CD4-positive, alpha-beta T cell (primary cell): ENCODE measurements around the gene CRYBG1. TPM values are rescaled to one million over a fixed set of nuclear protein-coding genes. Genes with fewer than 3 reads are reported as not detected.
A peak's percentile ranks its signal among the peaks of the same experiment; 100 is the strongest.

ENCODE experiments used
- ATAC-seq: fragments of 200-7000 bp; cut with Tn5 transposase; one replicate; pipeline ENCODE4 v1.10.0; 2022; ENCODE audit warnings: mild to moderate bottlenecking; ENCODE audit not compliant: poor library complexity
- CTCF ChIA-PET: fragments of 350-600 bp; sonication (Branson Sonifier 250); formaldehyde crosslinking; loops from one replicate; lab custom pipeline; 2021; ENCODE audit warnings: antibody characterized with exemption, inconsistent platforms; lab: Charles Lee
- POLR2A ChIA-PET: fragments of 350-600 bp; sonication (Branson Sonifier 250); formaldehyde crosslinking; loops from one replicate; lab custom pipeline; 2021; ENCODE audit warnings: antibody characterized with exemption, inconsistent platforms; lab: Charles Lee
- DNase-seq, 14 experiments: peaks; one replicate each; pipeline ENCODE4 v3.0.0-alpha.2; 2013 to 2020; ENCODE audit warnings: mixed read lengths in 2 of 14
- H3K27ac ChIP-seq, 2 donors: one replicate each; pipeline versions ENCODE4 v1.5.1 to v1.7.0; 2013; ENCODE audit warnings: low read length in 2 of 2, low read depth in 1 of 2, mild to moderate bottlenecking in 1 of 2
- H3K27me3 ChIP-seq, 2 experiments: 1 replicate in 1 of 2; 2 replicates in 1 of 2; pipeline versions ENCODE4 v1.6.1 to v1.7.0; 2013; ENCODE audit warnings: low read length in 2 of 2, control low read depth in 1 of 2, mild to moderate bottlenecking in 1 of 2, moderate library complexity in 1 of 2; ENCODE audit not compliant: insufficient read depth in 2 of 2, control insufficient read depth in 1 of 2
- H3K36me3 ChIP-seq: one replicate; pipeline ENCODE4 v1.6.1; 2013; ENCODE audit warnings: low read length, control low read depth; ENCODE audit not compliant: insufficient read depth
- H3K4me1 ChIP-seq: one replicate; pipeline ENCODE4 v1.6.1; 2013; ENCODE audit warnings: low read length, control low read depth; ENCODE audit not compliant: insufficient read depth
- H3K4me3 ChIP-seq: one replicate; pipeline ENCODE4 v1.5.1; 2013; ENCODE audit warnings: mild to moderate bottlenecking, low read length, moderate library complexity
- H3K9me3 ChIP-seq, 2 experiments: 1 replicate in 1 of 2; 2 replicates in 1 of 2; pipeline versions ENCODE4 v1.6.1 to v1.7.0; 2013; ENCODE audit warnings: low read length in 2 of 2, mild to moderate bottlenecking in 2 of 2, control low read depth in 1 of 2, moderate library complexity in 1 of 2; ENCODE audit not compliant: control insufficient read depth in 1 of 2, insufficient read depth in 1 of 2
- H3K27ac Mint-ChIP-seq: one replicate; pipeline ENCODE4 v1.8.0; 2020; ENCODE audit warnings: mixed read lengths
- H3K27me3 Mint-ChIP-seq: one replicate; pipeline ENCODE4 v1.8.0; 2021; ENCODE audit warnings: mixed read lengths
- H3K36me3 Mint-ChIP-seq: one replicate; pipeline ENCODE4 v1.8.0; 2021; ENCODE audit warnings: low read depth, mixed read lengths
- H3K4me1 Mint-ChIP-seq: one replicate; pipeline ENCODE4 v1.8.0; 2021; ENCODE audit warnings: low read depth, mixed read lengths
- H3K4me3 Mint-ChIP-seq: one replicate; pipeline ENCODE4 v1.8.0; 2020; ENCODE audit warnings: mild to moderate bottlenecking, mixed read lengths
- H3K9me3 Mint-ChIP-seq: one replicate; pipeline ENCODE4 v1.8.0; 2020; ENCODE audit warnings: mixed read lengths
- CTCF ChIP-seq: fragments of 200-600 bp; IDR thresholded peaks from one replicate; pipeline ENCODE4 v1.8.0; 2022; ENCODE audit warnings: antibody characterized with exemption, mild to moderate bottlenecking
- intact Hi-C, 2 experiments: fragments of 100-400 bp; cut with DNase I in 1 of 2; cut with micrococcal nuclease in 1 of 2; formaldehyde crosslinking; loops; one replicate each; pipeline versions ENCODE4 v1.15.1 to v1.9.0; 2023 to 2025; cut with DNase I, micrococcal nuclease
- total RNA-seq, 174 experiments: library from RNA in 2 of 174; stranded (reverse) in 2 of 174; gene quantifications; one replicate each; pipeline ENCODE4 v1.2.3 and lab custom pipeline; 2021 to 2026

CRYBG1 gene
- total RNA-seq, 2 experiments from 2014 or later, result 58.5 to 59.4 TPM

GRCh38 chr6:106561686-106562405 is 201.3 kb downstream of the CRYBG1 start:
- ChIA-PET POLR2A (interaction anchor here (0.7 to 2.0 kb wide), 3 partner anchors 49 to 114 kb away, joined by 3 to 4 read pairs (median 3); no protein-coding TSS in a partner anchor), CTCF (interaction anchor here (1.2 to 1.6 kb wide), 3 partner anchors 40 to 122 kb away, joined by 3 to 5 read pairs (median 3); no protein-coding TSS in a partner anchor)
- no peak for TF ChIP-seq CTCF
- DNase-seq, result peak in 2 of 14 experiments; percentile 24 to 25
- Mint-ChIP-seq H3K4me3 (no peak overlapping the region), H3K9me3 (no peaks in the 10 kb centered on the region), H3K36me3 (peaks cover 94% of the 10 kb centered on the region), H3K27me3 (no peaks in the 10 kb centered on the region), H3K4me1 (peaks cover 5% of the 10 kb centered on the region), H3K27ac (peak overlapping the region; percentile 19)
- Histone ChIP-seq H3K36me3 (peaks cover 88% of the 10 kb centered on the region), H3K9me3 (no peaks in the 10 kb centered on the region), H3K4me3 (no peak overlapping the region), H3K27ac (no peak overlapping the region), H3K4me1 (no peaks in the 10 kb centered on the region), H3K27me3 (no peaks in the 10 kb centered on the region)
- intact Hi-C loops, result no loop called here
- ATAC-seq, result no peak

GRCh38 chr6:106563614-106564013 is 203.1 kb downstream of the CRYBG1 start:
- Histone ChIP-seq H3K36me3 (peaks cover 94% of the 10 kb centered on the region), H3K27ac (no peak overlapping the region)
- H3K27me3 Mint-ChIP-seq, result no peaks in the 10 kb centered on the region

GRCh38 chr6:106564476-106564875 is 204.0 kb downstream of the CRYBG1 start:
- H3K4me3 Mint-ChIP-seq, result no peak overlapping the region
- no peak for TF ChIP-seq CTCF
- H3K4me1 ChIP-seq, result no peaks in the 10 kb centered on the region
- peak overlapping the region; percentile 8 for H3K27ac Mint-ChIP-seq
- intact Hi-C loops, result no loop called here
- no peak overlapping the region for H3K4me3 ChIP-seq
- peaks cover 5% of the 10 kb centered on the region for H3K4me1 Mint-ChIP-seq
- H3K36me3 ChIP-seq, result peaks cover 94% of the 10 kb centered on the region
- peaks cover 94% of the 10 kb centered on the region for H3K36me3 Mint-ChIP-seq
- ATAC-seq (no peak), DNase-seq (no peak)
- H3K9me3 Mint-ChIP-seq, result no peaks in the 10 kb centered on the region
- H3K27me3 ChIP-seq, result no peaks in the 10 kb centered on the region
- ChIA-PET POLR2A (no interaction called here), CTCF (interaction anchor here (2.0 kb wide), 1 partner anchor 52 kb away, joined by 8 read pairs; no protein-coding TSS in a partner anchor)
- no peak overlapping the region for H3K27ac ChIP-seq
- H3K27me3 Mint-ChIP-seq, result no peaks in the 10 kb centered on the region
- no peaks in the 10 kb centered on the region for H3K9me3 ChIP-seq

More at GRCh38 chr6:106563614-106564013, 203.1 kb downstream of the CRYBG1 start:
- ChIA-PET POLR2A (interaction anchor here (0.6 kb wide), 1 partner anchor 25 kb away, joined by 6 read pairs; no protein-coding TSS in a partner anchor), CTCF (interaction anchor here (0.5 to 2.0 kb wide), 4 partner anchors 51 to 1398 kb away, joined by 3 to 8 read pairs (median 3); partner anchors contain the start of gene CRYBG1)
- peaks cover 94% of the 10 kb centered on the region for H3K36me3 Mint-ChIP-seq
- no peaks in the 10 kb centered on the region for H3K4me1 ChIP-seq
- DNase-seq (no peak), ATAC-seq (no peak)
- no peak for TF ChIP-seq CTCF
- intact Hi-C loops, result no loop called here
- no peaks in the 10 kb centered on the region for H3K9me3 ChIP-seq
- no peak overlapping the region for H3K4me3 Mint-ChIP-seq
- H3K4me3 ChIP-seq, result no peak overlapping the region
- no peaks in the 10 kb centered on the region for H3K9me3 Mint-ChIP-seq
- H3K4me1 Mint-ChIP-seq, result peaks cover 5% of the 10 kb centered on the region
- H3K27ac Mint-ChIP-seq, result no peak overlapping the region
- H3K27me3 ChIP-seq, result no peaks in the 10 kb centered on the region
